OCI-LY7 (cell line): Measurements from ENCODE around the gene PIP5K1C. TPM values are rescaled to one million over a fixed set of nuclear protein-coding genes. Genes with fewer than 3 reads are reported as not detected.

Experiments
- BruUV-seq: library from RNA; stranded (reverse); fragments of 400-500 nt; replicated peaks from 2 replicates; lab custom pipeline; 2021; lab: Mats Ljungman, UMichigan
- CTCF ChIA-PET: fragments of 300-600 bp; sonication (Branson Sonifier 250); formaldehyde crosslinking; loops from one replicate; lab custom pipeline; 2022; ENCODE audit warnings: antibody characterized with exemption; ENCODE audit not compliant: unreplicated experiment; lab: Charles Lee
- POLR2A ChIA-PET: fragments of 300-600 bp; sonication (Branson Sonifier 250); formaldehyde crosslinking; loops from one replicate; lab custom pipeline; 2022; ENCODE audit warnings: antibody characterized with exemption; lab: Charles Lee
- DNase-seq: peaks from one replicate; pipeline ENCODE4 v3.0.0-alpha.2; 2015; ENCODE audit warnings: low spot score
- H2AFZ ChIP-seq: fragments of 200-600 bp; sonication (generic), shearing (Covaris generic); 2 replicates; pipeline ENCODE4 v1.6.1; 2014; ENCODE audit warnings: mild to moderate bottlenecking, antibody characterized with exemption, low read length, moderate library complexity
- H3K27ac ChIP-seq: fragments of 200-600 bp; sonication (generic); 2 replicates; pipeline ENCODE4 v1.5.1; 2014; ENCODE audit warnings: mixed run types, low read depth, mild to moderate bottlenecking, moderate library complexity, low read length, inconsistent platforms; ENCODE audit not compliant: poor library complexity, severe bottlenecking
- H3K36me3 ChIP-seq: fragments of 200-600 bp; sonication (generic); 2 replicates; pipeline ENCODE4 v1.6.1; 2014; ENCODE audit warnings: mild to moderate bottlenecking, antibody characterized with exemption, low read length, moderate library complexity, mixed read lengths; ENCODE audit not compliant: insufficient read depth
- H3K4me1 ChIP-seq: fragments of 200-600 bp; sonication (generic); 2 replicates; pipeline ENCODE4 v1.5.1; 2014; ENCODE audit warnings: mild to moderate bottlenecking, low read length; ENCODE audit not compliant: insufficient read depth, poor library complexity, severe bottlenecking
- H3K4me2 ChIP-seq: fragments of 200-600 bp; sonication (generic); 2 replicates; pipeline ENCODE4 v1.6.1; 2014; ENCODE audit warnings: mild to moderate bottlenecking, low read length
- H3K4me3 ChIP-seq: fragments of 200-600 bp; sonication (generic); 2 replicates; pipeline ENCODE4 v1.5.1; 2014; ENCODE audit warnings: mild to moderate bottlenecking, low read depth, low read length; ENCODE audit not compliant: poor library complexity, severe bottlenecking
- H3K79me2 ChIP-seq: fragments of 200-600 bp; sonication (generic); 2 replicates; pipeline ENCODE4 v1.6.1; 2016; ENCODE audit warnings: low read depth, mild to moderate bottlenecking, low read length, moderate library complexity, mixed read lengths; ENCODE audit not compliant: insufficient read depth
- H3K9me2 ChIP-seq: fragments of 200-600 bp; sonication (generic); 2 replicates; pipeline ENCODE4 v1.6.1; 2016; ENCODE audit warnings: mild to moderate bottlenecking, low read length, mixed read lengths; ENCODE audit not compliant: insufficient read depth
- H3K9me3 ChIP-seq: fragments of 200-600 bp; sonication (generic); 2 replicates; pipeline ENCODE4 v1.6.1; 2014; ENCODE audit warnings: mild to moderate bottlenecking, mixed run types, low read length, mixed read lengths
- H4K20me1 ChIP-seq: fragments of 200-600 bp; sonication (generic); 2 replicates; pipeline ENCODE4 v1.6.1; 2014; ENCODE audit warnings: mild to moderate bottlenecking, antibody characterized with exemption, low read length, moderate library complexity, mixed read lengths; ENCODE audit not compliant: insufficient read depth
- EZH2phosphoT487 ChIP-seq: fragments of 200-600 bp; sonication (generic); IDR thresholded peaks from 2 replicates; pipeline ENCODE4 v1.6.1; 2018; ENCODE audit warnings: low read depth, borderline replicate concordance, mild to moderate bottlenecking, mixed run types, antibody characterized with exemption, low read length, moderate library complexity, mixed read lengths
- intact Hi-C: fragments of 100-400 bp; cut with micrococcal nuclease; formaldehyde crosslinking; loops from one replicate; pipeline ENCODE4 v1.10.0; 2022; ENCODE audit not compliant: unreplicated experiment
- total RNA-seq, 2 experiments: library from RNA; depleted of rRNA in 1 of 2; stranded (reverse); fragments of >200 nt in 1 of 2; shearing (Covaris generic) in 1 of 2; gene quantifications; 2 replicates each; pipeline ENCODE4 v1.2.3, GENCODE V29; 2014 to 2022
- TF ChIP-seq, protein P1 (sequence below): fragments of 200-600 bp; sonication (generic); conservative IDR thresholded peaks from 2 replicates; pipeline ENCODE4 v1.5.1; 2014; ENCODE audit warnings: mild to moderate bottlenecking, antibody characterized with exemption, low read length, moderate library complexity, mixed read lengths

Gene PIP5K1C
- total RNA-seq, 2 experiments from 2014 or later: 7.6 to 15.1 TPM

GRCh38 chr19:3644351-3645066 lies 55.8 kb downstream of the PIP5K1C start:
- no peak overlapping the region for H2AFZ ChIP-seq
- BruUV-seq: no TSS peak
- no peaks in the 10 kb centered on the region for H4K20me1 ChIP-seq
- TF ChIP-seq EZH2phosphoT487: no peak
- TF ChIP-seq, protein P1, sequence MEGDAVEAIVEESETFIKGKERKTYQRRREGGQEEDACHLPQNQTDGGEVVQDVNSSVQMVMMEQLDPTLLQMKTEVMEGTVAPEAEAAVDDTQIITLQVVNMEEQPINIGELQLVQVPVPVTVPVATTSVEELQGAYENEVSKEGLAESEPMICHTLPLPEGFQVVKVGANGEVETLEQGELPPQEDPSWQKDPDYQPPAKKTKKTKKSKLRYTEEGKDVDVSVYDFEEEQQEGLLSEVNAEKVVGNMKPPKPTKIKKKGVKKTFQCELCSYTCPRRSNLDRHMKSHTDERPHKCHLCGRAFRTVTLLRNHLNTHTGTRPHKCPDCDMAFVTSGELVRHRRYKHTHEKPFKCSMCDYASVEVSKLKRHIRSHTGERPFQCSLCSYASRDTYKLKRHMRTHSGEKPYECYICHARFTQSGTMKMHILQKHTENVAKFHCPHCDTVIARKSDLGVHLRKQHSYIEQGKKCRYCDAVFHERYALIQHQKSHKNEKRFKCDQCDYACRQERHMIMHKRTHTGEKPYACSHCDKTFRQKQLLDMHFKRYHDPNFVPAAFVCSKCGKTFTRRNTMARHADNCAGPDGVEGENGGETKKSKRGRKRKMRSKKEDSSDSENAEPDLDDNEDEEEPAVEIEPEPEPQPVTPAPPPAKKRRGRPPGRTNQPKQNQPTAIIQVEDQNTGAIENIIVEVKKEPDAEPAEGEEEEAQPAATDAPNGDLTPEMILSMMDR: no peak
- H3K9me3 ChIP-seq: no peaks in the 10 kb centered on the region
- intact Hi-C loops: no loop called here
- no peak overlapping the region for H3K4me3 ChIP-seq
- H3K36me3 ChIP-seq: no peaks in the 10 kb centered on the region
- H3K79me2 ChIP-seq: no peaks in the 10 kb centered on the region
- no peaks in the 10 kb centered on the region for H3K4me1 ChIP-seq
- no peak overlapping the region for H3K4me2 ChIP-seq
- CTCF ChIA-PET: no interaction called here
- H3K27ac ChIP-seq: no peak overlapping the region
- POLR2A ChIA-PET: no interaction called here
- H3K9me2 ChIP-seq: no peaks in the 10 kb centered on the region
- no peak for DNase-seq

DNA sequence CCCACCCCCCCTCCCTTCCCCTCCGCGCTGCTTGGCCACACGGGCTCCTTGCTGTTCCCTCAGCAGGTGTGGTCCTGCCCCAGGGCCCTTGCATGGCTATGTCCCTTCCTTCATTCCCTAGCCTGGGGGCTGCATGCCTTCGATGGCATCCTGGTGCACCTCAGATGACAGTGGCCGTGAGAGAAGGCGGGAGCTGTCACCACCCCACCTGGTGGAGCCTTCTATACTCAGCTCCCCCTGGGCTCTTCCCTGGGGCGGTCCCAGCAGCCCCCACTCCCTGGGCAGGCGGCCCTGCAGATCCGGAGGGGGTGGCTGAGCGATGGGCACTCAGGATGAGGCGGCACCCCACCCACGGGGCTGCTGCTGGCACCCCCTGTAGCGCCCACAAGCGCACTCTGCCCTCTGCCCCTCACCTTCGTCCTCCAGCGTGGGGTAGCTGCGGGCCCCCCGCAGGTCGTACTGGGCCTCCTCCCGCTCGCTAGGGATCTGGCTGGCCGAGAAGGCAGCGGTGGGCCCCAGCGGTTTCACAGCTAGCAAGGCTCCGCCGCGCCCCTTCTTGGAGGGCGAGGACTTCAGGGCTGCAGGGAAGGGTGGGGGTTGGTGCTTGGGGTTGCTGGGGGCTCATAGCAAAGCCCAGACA lies 56.5 kb downstream of the PIP5K1C start:
- CTCF ChIA-PET: no interaction called here
- Histone ChIP-seq H3K79me2 (no peaks in the 10 kb centered on the region), H3K4me2 (no peak overlapping the region), H3K36me3 (no peaks in the 10 kb centered on the region), H3K4me1 (no peaks in the 10 kb centered on the region), H3K9me2 (no peaks in the 10 kb centered on the region), H3K9me3 (no peaks in the 10 kb centered on the region), H4K20me1 (no peaks in the 10 kb centered on the region), H2AFZ (no peak overlapping the region), H3K4me3 (no peak overlapping the region), H3K27ac (no peak overlapping the region)
- POLR2A ChIA-PET: no interaction called here
- BruUV-seq: no TSS peak
- intact Hi-C loops: no loop called here
- DNase-seq: no peak
- TF ChIP-seq, protein P1: no peak
- TF ChIP-seq EZH2phosphoT487: no peak
